HG03135 (cell line): ENCODE data around the gene DYNC1LI2.
A peak's percentile ranks its signal among the peaks of the same experiment; 100 is the strongest.
"Not testable (repeated sequence)": the region's sequence is repeated elsewhere in the genome, so short reads cannot be mapped to it uniquely, and the experiment has no call there.

Experiments used
- ATAC-seq: cut with Tn5 transposase; IDR thresholded peaks from one replicate; pipeline ENCODE4 v1.9.1; 2021; ENCODE audit warnings: mild to moderate bottlenecking, moderate library complexity; ENCODE audit not compliant: unreplicated experiment

DYNC1LI2 gene

DNA sequence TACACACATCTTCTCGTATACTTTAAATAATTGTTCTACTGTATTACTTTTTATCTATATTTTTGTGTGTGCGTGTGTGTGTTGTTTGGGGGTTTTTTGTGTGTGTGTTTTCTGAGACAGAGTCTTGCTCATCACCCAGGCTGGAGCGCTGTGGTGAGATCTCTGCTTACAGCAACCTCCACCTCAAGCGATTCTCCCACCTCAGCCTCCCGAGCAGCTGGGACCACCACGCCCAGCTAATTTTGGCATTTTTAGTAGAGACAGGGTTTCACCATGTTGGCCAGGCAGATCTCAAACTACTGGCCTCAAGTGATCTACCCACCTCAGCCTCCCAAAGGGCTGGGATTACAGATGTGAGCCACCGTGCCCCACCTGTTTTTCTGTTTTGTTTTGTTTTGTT lies 53.4 kb downstream of the DYNC1LI2 start:
- no peak for ATAC-seq

DNA sequence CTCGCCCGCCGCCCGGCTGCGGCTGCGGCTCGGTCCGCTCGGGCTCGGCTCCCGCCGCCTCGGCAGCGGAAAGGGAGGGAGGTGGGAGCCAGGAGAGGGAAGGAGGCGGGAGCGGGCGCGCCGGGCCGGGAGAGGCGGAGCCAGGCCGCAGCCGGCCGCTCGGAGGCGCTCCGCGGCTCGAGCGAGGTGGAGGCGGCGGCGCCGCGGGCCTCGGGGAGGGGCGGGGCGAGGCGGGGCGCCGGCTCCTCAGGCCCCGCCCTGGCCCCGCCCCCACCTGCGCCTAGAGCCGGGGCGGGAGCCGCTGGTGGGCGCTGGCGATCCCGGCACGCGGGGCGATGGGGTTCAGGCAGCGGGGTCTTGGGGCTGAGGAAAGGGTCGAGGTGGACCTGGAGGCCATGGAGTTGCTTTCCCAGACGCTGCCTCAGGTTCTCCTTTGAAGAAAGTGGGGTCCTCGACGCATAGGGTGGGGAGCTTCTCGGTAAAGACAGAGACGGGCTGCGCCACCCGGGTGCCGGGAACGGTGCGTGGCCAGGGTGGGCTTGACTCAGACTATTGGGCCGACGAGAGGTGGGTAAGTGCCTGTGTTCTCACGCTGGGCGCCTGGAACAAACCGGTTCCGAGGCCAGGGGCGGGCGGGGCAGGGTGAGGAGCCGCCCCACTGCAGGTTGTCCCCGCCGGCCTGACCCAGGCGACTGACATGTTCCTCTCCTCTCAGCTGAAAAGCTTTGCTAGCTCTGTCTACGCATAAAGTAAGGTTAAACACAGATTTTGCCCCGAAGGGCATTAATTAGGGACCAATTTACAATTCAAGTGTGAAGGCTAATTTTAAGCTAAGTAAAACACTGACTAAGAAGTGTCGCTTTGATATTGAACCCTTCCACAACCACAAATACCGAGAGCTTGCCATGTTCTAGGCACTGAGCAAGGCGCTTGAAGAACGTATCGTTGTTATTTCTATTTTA lies 54.5 kb downstream of the DYNC1LI2 start, which contains the start of gene CMTM4:
TSS of gene CMTM4 (minus strand) at position 75 of the 962 bp plus-strand sequence. CDS start 218 bp downstream, outside the sequence.
- ATAC-seq = peak; percentile 92

DNA sequence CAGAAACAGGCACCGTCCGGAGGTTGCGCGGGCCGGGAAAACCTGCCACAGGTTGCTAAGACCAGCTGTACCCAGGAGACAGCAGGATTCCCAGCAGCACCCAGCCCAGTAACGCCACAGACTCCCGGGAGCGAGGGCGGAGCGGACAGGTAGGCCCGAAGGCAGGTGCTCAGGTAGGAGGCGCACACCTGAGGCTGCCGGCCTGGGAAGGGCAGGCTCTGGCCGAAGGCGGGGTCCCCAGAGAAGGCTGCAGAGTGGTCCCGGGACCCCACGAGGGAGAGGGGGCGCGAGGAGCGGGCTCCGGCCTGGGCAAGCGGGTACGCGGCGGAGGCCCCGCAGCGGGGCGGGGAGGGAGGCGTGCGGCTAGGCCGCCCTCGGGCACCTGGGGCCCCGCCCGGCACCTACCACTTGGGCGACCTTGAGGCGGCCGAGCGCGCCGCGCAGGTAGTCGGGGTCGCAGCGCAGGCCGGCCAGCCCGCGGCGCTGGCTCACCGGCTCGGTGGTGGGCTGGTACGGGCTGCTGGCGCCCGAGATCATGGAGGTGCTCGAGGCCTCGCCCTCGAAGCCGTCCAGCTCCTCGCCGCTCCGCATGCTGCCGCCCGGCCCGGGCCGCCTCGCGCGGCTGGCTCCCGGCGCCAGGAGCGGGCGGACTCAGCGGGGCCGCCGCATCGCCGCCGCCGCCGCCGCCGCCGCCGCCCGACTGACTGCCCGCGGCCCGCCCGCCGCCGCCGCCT lies 55.3 kb downstream of the DYNC1LI2 start:
- peak; percentile 41 for ATAC-seq

DNA sequence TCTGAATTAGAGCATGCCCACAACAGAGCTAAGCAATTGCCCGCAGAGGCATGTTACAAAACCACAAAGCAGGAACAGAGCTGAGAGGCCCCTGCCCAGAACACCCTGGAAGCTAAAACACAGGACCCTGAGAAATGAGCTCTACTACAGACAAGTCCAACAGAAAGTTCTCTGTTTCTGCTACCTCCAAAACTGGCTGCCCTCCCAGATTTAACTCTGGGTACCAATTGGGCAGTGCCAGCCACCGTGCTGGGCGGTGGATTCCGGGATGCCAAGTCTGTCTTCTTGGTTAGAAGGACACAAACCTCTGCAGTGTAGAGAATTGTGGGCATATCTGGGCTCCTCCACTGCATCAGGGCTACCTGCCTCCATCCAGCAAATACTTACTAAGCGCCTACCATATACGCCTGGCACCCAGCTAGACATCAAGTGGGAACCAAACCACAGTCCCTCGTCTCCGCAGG lies 55.9 kb downstream of the DYNC1LI2 start:
- ATAC-seq = no peak

DNA sequence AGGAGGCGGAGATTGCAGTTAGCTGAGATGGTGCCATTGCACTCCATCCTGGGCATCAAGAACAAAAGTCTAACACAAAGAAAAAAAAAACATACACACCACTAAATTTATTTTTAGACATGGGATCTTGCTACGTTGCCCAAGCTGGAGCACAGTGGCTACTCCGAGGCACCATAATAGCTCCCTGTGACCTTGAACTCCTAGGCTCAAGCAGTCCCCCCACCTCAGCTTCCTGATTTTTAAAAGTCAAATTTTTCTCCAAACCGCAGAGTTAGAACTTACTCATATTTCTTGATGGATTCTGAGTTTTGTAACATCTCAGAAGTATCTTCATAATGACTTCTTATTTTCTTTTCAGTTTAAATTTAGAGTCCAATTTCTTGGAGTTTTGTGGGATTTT lies 58.3 kb downstream of the DYNC1LI2 start:
- ATAC-seq = no peak

DNA sequence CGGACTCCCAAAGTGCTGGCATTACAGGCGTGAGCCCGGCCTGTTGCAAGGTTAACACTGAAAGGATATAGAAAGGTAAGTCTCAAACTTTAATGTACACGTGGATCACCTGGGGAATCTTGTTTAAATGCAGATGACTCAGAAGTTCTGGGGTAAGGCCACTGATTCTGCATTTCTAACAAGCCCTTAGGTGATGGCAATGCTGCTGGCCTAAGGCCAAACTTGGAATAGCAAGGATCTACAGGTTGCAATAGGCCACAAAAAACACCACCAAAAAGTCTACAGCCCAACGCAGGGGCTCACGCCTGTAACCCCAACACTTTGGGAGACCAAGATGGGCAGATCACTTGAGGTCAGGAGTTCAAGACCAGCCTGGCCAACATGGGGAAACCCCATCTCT lies 59.1 kb downstream of the DYNC1LI2 start:
- no peak for ATAC-seq

DNA sequence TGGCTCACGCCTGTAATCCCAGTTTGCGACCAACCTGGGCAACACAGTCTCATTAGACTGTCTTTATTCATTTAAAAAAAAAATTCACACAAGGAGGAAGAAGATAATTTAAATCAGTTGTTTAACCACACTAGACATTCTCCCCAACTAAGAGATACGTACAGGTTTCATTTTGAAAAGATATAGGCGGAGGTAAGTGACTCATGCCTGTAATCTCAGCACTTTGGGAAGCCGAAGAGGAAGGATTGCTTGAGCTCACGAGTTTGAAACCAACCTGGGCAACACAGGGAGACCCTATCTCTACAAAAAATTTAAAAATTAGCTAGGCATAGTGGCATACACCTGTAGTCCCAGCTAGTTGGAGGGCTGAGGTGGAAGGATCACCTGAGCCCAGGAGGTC lies 60.2 kb downstream of the DYNC1LI2 start:
- ATAC-seq = no peak

DNA sequence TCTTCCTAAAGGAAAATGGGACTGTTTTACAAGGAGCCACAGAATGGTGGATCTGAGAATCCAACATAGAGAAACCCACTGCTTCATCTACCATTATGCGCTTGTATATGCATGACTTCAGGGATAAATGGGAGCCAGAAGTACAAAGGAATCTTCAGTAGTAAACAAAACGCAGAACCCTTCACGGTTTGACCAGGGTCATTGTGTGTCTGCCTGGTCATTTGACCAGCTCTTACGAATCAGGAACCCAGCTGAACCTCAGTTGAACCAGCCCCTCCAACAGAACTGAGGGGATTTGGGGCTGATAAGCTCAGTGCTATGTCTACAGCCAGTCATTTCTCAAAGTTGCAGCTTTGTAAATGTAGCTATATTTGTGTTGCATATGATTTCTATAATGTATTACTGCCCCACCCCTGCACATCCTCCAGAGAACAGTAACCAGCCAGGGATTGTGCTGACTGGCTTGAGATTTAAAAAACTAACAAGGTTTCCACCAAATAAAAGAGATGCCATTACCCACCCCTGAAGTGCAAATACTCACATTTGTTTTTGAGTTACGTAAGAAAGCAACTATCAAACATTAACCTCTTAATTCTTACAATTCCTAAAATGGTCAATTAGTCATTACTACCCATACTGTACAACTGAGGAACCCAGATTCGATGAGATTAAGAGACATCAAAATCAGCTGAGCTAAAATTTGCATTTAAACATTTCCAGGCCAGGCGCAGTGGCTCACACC lies 61.1 kb downstream of the DYNC1LI2 start:
- no peak for ATAC-seq

DNA sequence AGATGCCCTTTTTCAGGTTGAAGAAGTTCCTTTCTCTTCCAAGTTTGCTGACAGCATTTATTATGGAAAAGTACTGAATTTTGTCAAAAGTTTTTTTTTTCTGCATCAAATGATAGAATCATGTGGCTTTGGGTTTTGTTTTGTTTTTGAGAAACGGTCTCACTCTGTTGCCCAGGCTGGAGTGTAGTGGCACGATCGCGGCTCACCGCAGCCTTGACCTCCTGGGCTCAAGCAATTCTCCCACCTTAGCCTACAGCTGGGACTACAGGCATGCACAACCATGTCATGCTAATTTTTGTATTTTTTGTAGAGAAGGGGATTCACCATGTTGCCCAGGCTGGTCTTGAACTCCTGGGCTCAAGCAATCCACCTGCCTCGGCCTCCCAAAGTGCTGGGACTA lies 62.1 kb downstream of the DYNC1LI2 start:
- ATAC-seq = no peak

DNA sequence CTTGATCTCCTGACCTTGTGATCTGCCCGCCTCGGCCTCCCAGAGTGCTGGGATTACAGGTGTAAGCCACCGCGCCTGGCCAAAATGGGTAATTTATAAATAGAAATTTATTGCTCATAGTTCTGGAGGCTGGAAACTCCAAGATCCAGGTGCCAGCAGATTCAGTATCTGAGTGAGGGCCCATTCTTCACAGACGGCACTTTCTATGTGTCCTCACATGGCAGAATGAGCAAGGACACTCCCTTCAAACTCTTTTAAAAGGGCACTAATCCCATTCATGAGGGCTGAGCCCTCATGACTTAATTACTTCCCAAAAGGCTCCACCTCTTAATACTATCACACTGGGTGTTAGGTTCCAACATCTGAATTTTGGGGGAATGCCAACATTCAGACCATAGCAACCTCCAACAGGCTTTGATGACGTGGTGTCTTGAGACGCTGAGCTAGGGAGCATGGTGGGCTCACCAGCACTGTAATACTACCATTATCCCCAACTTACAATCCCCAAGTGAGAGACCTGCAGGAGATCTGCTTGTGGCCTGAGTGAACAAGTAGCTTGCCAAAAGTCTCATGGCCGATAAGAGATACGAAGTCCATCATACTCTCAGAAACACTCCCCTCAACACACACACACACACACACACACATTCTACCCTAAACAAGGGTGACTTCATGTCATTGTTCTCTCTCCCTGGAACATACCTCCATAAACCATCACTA lies 63.3 kb downstream of the DYNC1LI2 start:
- no peak for ATAC-seq

DNA sequence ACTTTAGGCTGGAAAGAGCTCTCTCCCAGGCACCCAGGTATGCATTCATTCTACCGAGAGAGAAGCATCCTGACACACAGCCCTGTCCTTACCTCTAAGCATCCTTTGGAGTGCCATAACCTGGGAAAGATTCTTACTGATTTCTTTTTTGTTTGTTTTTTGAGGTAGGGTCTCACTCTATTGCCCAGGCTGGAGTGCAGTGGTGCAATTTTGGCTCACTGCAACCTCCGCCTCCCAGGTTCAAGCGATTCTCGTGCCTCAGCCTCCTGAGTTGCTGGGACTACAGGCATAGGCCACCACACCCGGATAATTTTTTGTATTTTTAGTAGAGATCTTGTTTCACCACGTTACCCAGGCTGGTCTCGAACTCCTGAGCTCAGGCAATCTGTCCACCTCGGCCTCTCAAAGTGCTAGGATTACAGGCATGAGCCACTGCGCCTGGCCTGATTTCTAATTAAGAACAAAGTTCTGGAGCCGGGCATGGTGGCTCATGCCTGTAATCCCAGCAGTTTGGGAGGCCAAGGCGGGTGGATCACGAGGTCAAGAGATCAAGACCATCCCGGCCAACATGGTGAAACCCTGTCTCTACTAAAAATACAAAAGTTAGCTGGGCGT lies 65.8 kb downstream of the DYNC1LI2 start:
- ATAC-seq = not testable (repeated sequence)

DNA sequence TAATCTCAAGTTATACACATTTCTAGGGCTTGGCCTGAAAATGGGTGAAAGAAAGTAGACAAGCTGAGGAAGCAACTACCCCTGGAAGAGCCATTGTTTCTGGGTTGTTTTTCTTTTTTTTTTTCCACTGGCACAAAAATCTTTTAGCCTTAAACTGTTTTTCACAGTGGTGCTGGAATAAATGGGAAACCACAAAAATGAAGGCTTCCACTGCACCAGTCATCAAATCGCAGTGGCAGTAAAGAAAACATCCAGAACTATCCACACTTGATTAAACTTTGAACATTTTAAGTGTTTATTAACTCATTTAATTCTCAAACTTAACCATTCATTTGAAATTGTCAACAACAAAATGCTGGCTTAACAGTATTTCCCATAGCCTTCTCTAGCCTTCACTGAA lies 69.1 kb downstream of the DYNC1LI2 start:
- ATAC-seq = no peak

DNA sequence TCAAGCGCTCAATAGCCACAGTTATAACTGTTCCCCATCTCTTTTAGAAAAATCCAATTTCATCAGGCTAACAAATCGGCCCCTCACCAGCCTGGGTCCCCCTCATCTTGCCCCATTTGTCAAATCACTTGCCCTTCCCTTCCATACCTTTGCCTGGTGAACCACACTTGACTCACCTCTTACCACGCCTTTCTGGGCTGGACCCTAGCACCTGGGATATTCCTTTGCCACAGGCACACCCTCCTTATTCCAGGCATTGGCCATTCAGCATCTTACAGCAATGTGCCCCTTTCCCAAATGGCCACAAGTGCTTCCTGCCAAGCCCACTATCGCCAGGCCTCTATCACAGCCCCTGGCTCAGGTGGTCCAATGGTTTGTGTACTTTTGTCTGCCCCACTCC lies 69.7 kb downstream of the DYNC1LI2 start:
- no peak for ATAC-seq

DNA sequence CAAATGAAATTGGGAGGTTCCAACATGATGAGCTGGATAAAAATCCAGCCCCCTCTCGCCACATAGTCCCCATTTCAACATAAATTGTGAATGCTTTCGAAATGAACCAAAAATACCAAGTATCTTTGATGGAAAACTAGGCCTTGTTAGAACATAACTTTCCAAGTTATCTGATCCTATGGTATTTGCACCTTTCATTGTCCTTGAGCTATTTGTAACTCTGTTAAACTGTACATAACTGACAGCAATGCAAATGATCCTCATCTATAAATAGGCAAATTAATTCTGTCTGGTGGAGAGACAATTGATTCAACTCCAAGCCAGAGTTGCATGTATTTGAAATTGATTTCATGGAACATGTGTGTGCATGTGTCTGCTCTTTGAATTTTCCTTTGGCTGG lies 73.1 kb downstream of the DYNC1LI2 start:
- ATAC-seq = no peak

DNA sequence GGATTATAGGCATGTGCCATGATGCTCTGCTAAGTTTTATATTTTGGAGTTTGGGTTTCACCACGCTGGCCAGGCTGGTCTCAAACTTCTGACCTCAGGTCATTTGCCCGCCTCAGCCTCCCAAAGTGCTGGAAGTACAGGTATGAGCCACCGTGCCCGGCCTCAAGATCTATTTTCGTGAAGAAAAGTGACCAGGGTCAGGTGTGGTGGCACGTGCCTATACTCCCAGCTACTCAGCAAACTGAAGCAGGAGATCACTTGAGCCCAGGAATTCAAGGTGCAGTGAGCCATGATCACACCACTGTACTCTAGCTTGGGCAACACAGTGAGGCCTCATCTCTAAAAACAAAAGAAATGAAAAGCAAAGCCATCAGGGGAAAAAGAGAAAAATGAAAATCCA lies 73.6 kb downstream of the DYNC1LI2 start:
- ATAC-seq = no peak

DNA sequence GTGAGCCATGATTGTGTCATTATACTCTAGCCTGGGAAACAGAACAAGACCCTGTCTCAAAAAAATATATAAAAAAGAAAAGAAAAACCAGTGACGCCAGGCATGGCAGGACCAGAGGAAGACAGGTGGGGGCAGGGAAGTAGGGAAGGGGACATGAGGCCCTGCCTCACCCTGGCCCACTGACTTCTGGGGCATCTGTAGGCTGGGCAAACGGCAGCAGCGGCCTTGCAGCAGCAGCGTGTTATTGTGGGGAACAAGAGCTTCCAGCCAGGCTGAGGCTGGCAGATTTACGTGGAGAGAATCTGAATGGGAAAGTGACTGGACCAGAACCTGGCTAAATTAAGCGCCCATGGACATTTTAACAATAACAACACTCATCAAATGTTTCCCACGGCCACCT lies 74.2 kb downstream of the DYNC1LI2 start:
- ATAC-seq = no peak

DNA sequence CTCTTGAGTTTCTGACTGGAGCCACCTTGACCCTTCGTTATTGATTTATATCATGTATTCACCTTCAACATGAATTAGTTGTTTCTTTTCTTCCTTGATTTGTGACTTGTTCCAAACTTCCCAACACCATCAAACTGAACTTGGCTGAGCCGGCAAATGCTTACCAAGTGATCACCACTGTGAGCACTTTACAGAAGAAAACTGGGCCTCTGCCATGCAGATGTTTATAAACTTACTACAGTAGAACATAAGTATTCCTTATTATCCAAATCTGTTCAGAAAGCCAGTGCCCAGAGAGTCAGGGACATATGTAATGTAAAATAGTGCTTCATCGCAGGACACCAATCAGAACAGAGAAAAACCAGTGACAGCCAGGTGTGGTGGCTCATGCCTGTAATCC lies 74.8 kb downstream of the DYNC1LI2 start:
- no peak for ATAC-seq

DNA sequence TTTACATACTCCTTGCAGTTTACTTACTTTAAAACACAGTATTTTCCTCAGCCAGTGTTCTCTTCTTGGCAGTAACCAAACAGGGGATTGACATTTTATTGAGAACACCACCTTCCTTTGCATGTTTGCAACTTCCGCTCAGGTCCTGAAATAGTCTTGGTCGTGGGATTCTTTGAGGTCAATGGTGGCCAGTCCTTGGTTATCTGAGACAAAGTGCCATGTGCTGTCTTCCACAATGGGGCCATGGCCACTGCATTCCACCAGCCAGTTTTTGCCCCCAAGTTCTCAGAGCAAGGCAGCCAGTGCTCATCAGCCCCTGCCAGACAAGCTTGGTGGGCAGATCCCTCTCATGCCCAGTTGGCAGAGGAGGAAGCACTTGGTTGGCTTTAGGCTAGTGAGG lies 77.7 kb downstream of the DYNC1LI2 start:
- no peak for ATAC-seq
